HG02943 (cell line): ENCODE data around the gene GRXCR1.

ENCODE experiments used
- ATAC-seq: cut with Tn5 transposase; IDR thresholded peaks from one replicate; pipeline ENCODE4 v1.9.1; 2021; ENCODE audit warnings: mild to moderate bottlenecking, low read depth, moderate library complexity; ENCODE audit not compliant: unreplicated experiment

GRXCR1 gene

DNA sequence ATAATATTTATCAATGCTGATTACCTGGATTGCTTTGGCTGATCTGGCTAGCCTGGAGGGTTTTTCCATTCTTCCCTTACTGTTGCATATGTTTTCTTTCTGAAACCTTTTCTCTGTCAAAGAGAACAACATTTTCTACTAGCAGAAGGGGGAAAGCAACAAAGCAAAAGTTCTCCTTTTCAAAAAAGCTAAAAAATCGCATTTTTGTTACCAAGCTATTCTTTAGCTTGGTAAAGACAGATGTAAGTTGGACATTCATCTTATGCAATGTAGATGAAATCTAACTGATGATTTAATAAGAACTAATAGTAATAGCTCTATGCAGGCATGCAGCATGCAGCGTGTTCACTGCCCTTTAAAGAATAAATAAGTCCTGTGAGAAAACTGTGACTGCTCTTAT is at the start of gene GRXCR1:
Gene GRXCR1, plus strand, starts transcription at position 301 of the 400 bp plus-strand sequence. CDS start 554 bp downstream, outside the sequence.
- ATAC-seq, result no peak

GRCh38 chr4:42843694-42844093 is 48.8 kb upstream of the GRXCR1 start:
- ATAC-seq, result no peak

DNA sequence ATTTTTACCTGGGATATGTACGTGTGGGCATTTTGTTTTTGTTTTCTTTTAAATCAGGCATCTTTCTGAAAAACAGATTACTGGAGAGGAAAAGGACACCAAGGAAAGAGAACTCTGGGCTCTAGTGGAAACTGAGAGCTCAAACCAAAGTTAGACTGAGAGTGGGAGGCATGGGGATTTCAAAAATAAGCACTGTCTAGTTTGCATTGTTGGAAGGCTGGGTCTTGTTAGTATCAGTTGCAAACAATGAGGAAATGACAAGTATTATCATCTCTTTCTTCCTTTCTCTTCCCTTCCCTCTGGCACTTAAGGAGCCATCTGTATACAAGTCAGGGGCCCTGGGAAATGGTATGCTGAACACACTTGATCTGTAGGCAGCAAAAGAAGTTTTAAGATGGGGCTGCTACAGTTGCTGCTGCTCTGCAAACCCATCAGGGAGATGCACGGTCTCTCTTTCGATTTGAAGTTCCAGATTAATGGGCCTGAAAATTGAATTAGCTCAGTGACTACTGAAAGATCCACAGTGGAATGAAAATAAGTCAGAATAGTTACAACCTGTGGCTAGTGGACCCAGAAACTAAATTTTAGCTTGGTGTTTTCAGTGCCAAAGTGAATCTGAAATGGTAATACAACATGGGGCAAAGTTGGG is 48.0 kb upstream of the GRXCR1 start:
- ATAC-seq, result no peak

- no peak for ATAC-seq
Observed at GRCh38 chr4:42845586-42845985, 46.9 kb upstream of the GRXCR1 start.

GRCh38 chr4:42855779-42856178 is 36.7 kb upstream of the GRXCR1 start:
- ATAC-seq, result no peak

GRCh38 chr4:42865572-42866189 is 26.8 kb upstream of the GRXCR1 start:
- peak; percentile 65 for ATAC-seq

DNA sequence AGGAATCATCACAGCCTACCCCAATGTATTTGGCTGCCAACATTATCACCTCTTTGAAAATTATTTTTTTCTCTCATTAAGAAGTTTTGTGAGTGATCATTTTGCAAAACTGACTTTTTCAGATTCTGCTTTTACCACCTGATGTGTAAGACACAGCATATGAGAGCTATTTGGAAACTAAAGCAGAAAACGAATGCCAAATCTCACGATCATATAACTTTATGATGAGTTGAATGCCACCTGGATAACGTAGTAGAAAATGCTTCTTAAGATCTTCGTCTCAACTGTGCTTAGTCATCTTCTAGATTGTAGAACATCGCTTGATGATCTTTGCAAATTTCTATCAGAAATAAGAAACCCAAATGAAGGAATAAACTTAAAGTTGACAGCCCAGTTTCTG is 21.3 kb upstream of the GRXCR1 start:
- no peak for ATAC-seq

- ATAC-seq, result no peak
Observed at GRCh38 chr4:42871671-42872290, 20.7 kb upstream of the GRXCR1 start.

GRCh38 chr4:42878863-42879262 is 13.7 kb upstream of the GRXCR1 start:
- ATAC-seq, result no peak

GRCh38 chr4:42881253-42881652 is 11.3 kb upstream of the GRXCR1 start:
- no peak for ATAC-seq

- no peak for ATAC-seq
Observed at GRCh38 chr4:42891644-42892043, 869 bp upstream of the GRXCR1 start.

GRCh38 chr4:42895452-42895851 is 2.9 kb downstream of the GRXCR1 start:
- ATAC-seq, result no peak

DNA sequence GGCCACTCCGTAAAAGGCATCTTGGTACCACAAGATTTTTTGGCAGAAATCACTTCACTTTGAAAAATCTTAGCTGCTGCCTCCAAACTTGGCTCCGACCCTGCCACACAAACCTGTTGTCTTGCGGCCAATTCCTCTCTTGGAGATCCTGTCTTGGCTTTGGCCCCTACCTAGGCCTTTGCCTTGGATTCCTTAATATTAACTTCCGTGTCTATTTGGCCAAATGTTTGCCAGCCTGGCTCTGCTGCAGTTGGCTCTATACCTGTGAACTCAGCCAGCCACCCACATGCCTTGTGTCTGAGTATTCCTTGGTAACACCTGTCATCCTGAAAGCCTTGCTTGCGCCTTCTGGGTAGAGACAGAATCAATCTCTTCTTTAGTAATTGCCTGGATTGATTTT is 12.5 kb downstream of the GRXCR1 start:
- no peak for ATAC-seq

GRCh38 chr4:42905591-42905990 is 13.1 kb downstream of the GRXCR1 start:
- no peak for ATAC-seq

DNA sequence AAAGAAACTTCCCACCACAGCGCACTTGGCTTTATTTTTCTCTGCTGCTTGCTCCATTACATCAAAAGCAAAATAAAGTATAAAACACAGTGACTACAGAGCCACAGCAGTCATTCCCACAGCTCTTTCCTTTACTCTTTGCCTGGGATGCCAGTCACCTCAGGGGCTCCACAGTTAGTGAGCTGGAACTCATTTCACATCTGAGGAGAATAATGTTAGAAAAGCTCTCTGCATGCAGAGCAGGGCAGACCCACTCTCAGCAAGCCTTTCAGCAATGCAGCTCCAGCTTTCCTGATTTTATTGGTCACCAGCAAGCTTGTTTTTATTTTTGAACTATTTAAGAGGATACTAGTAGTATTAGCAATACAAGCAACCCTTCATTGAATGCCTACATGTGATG is 13.8 kb downstream of the GRXCR1 start:
- ATAC-seq, result no peak

DNA sequence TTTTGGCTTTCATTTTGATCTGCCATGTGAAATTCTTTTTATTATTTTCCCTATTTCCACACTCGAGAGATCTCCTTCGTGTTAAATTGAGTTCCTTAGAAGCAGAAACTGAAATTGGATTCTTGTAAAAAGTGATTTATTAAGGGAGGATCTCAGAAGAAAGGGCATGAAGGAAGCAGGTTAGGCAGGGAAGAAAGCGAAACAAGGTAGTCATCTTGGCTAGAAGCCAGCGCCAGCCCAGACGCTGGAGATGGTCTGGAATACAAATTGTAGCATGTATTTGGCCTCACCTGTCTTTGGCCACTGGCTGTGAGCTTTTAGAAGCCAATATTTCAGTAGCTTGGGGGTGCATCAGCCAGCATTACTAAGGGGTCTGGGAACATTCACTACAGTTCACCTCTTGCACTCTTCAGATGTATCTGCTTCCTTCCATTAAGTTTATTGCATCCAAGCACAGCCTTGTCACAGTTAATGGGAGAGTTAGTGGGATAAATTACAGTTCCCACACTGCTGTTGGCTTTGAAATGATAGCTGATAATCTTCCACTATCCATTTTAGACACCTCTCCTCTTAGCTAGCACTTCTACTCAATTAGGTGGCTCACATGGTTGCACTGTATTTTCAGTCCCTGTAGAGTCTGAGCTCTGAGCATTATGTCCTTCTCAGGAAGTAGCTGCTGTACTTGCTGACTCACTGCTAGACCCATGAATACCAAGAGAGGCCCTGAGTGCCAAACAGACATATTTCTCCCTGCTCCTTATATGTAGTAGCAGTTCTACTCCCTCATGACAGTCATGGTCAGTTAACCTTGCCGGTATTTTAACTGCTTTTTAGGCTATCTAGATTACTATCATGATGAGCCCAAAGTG is 14.6 kb downstream of the GRXCR1 start:
- ATAC-seq, result no peak

GRCh38 chr4:42910459-42910858 is 17.9 kb downstream of the GRXCR1 start:
- ATAC-seq, result no peak

DNA sequence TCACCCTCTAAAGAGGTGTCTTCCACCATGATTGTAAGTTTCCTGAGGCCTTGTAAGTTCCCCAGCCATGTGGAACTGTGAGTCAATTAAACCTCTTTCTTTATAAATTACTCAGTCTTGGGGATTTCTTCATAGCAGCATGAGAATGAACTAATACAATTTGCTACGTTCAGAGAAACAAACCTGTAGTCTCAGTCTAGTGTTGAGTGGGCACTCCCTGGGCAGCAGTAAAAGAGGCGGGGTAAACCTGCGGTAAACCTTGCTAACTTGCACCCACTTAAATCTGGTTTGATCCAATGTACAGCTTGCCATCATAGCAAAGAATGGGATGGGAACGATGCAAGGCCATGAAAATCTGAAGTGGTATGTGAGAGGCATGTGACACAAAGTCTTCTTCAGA is 22.4 kb downstream of the GRXCR1 start:
- ATAC-seq, result no peak

GRCh38 chr4:42915484-42915883 is 23.0 kb downstream of the GRXCR1 start:
- no peak for ATAC-seq

DNA sequence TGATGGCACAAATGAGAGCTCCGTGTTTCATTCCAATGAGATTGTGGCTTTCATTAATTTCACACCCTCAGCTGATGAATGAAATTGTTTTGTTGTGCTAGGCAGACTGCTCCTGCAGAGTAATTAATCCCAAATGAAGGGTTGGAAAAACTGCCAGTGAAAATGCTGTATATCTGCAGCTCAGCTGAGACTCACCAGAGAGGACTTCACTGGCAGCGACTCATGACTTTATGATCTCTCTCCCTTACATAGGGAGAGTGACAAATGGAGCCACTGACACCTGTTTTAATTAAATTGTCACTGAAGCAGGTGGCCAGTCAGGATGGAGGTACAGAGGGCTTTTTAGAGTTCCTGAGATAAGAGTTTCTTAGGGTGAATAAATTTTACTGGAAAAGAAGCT is 24.8 kb downstream of the GRXCR1 start:
- ATAC-seq, result no peak

DNA sequence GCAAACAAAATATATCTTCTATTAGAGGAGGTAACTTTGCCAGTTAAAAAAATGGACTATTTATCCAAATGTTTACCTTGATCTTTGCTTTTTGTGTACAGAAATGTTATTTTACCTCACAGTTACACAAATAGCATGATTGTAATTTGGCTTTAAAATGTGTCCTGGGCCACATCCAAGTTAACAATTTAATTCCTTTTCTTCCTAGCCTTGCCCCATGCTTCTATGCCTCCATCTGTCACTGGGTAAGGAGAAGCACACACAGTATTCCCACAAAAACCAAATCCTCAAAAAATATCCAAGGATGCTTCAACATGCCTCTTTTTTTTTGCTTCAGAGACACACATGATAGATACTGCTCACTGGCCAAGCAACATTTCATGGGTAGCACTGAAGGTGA is 30.9 kb downstream of the GRXCR1 start:
- no peak for ATAC-seq
